GM19238 (cell line): ENCODE results near the gene SRGAP2B.
"Not testable (repeated sequence)": the region's sequence is repeated elsewhere in the genome, so short reads cannot be mapped to it uniquely, and the experiment has no call there.

ENCODE experiments used
- DNase-seq: peaks from one replicate; pipeline ENCODE4 v3.0.0; 2011; ENCODE audit warnings: low spot score; ENCODE audit not compliant: insufficient read length

The SRGAP2B gene

DNA sequence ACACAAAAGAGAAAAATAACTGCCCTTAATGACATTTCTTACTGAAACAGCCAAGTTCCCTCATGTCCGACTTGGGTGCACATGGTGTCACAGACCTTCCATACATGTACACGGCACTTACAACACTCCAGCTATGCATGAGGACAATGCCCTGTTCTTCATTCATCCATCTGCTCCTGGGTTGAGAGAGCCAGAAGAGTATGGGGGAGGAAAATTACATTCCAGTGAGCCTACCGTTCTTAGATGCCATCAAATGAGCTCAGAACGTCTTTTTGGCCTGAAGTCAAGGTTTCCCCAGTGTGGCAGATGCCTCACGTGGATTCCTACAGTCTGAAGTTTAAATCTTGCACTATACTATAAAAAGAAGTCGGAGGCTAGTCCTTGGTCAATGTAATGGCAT is 194.3 kb downstream of the SRGAP2B start:
- DNase-seq: not testable (repeated sequence)

DNA sequence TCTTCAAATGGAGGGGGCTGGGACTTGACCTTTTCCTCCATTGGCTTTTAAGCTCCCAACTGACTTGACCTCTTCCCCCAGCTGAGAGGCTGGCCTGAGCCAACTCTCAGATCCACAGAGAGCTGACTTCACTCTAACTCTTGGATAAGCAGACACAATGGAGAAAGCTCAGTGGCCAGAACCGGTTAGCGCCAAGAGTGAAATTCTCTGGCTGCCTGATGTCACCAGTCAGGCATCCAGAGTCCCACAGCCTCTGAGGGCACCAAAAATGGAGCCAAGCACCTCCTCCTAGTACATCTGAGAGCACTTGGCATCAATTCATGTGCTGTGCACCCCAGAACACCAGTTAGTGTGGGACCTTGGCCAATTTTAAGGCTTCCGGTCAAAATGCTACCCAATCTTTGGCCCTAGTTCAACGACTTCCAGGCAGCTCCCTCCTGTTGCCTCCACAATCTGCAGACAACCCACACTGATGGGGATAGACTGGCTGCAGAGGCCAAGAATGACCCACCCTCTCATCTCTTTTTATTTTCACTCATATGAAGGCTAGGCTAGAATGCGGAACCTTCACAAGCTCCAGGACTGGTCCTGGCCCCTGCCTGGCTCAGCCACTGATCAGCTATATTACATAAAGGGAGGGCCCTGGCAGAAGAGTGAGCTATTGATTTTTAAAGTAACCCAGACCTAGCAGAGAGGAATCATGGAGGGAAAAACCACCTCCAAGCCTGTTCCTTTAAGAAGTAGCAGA is 200.5 kb downstream of the SRGAP2B start:
- not testable (repeated sequence) for DNase-seq

DNA sequence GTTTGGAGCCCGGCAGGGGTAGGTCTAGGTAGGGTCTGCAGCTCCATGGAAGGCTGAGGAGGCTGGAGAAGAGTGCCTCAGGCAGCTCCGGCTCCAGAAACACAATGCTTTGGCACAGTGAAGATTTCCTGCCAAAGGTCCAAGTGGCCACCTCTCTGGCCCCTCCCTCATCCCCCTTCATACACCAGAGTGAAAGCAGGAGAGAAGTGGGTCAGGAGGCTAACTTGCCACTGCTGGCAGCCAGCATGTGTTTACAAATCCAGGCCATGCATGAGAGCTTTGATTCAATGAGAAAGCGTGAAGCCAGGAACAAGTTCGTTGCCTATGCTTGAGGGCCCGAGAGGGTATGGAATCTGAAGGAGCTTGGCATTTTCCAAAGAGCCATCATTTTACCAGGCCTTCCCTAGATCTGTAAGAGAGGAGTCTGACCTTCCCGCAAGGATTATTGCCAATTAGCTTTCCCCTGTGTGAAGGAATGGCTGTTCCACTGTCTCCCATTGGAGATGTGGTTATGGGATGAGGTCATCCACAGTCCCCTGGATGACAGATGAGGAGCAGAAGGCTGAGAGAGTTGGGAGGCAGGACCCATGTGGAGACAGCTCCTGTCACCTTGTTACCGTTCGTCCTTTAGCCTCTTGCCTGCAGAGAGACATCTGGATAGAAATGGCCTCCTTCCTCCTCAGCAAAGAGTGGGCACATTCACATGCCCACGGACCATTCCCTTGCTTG is 201.3 kb downstream of the SRGAP2B start:
- not testable (repeated sequence) for DNase-seq

DNA sequence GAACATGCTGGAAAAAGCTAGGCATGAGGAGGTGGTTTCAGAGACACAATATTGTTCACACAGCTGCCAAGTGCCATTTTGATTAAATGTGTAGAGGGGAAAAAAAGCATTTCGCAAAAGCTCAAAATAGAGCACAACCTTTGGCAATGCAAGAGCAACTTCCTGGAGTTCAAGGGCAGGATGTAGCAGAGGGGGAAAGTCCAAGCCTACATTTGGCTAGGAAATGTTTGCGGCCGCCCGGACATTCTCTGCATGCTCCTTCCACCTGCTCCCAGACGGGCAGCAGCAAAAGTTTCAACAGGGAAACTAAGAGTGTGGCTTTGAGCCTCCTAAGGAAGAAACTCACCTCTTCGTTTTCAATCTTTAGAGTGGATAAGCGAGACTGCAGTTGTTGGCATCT is 202.1 kb downstream of the SRGAP2B start:
- DNase-seq: not testable (repeated sequence)

DNA sequence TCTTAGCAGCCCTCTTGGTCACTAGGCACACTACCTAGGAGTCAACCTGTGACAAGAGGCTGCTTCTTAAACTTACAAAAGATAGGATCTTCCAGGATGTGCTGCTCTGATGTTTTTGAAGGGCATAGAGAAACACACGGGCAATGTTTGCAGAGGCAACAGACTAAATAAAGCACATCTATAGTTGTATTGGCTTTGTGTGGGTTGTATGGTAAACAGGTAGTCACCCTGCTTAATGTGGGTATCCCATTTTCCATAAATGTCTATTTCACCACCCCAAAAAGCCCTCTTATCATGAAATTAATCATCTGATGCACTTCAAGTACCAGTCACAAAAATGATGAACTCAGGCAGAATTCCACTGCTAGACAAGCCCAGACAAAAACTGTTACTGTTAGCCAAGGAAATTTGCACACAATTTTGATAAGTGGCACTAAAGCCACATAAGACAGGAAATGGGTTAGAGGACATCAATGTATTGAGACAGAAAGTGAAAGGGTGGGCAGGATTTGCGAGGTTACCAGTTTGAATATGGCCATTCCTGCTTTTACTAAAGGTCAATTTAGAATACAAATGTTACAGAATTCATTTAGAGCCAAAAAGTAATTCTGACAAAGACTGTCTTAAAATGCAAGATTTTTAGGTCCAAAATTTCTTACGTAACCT is 205.5 kb downstream of the SRGAP2B start:
- DNase-seq: not testable (repeated sequence)

DNA sequence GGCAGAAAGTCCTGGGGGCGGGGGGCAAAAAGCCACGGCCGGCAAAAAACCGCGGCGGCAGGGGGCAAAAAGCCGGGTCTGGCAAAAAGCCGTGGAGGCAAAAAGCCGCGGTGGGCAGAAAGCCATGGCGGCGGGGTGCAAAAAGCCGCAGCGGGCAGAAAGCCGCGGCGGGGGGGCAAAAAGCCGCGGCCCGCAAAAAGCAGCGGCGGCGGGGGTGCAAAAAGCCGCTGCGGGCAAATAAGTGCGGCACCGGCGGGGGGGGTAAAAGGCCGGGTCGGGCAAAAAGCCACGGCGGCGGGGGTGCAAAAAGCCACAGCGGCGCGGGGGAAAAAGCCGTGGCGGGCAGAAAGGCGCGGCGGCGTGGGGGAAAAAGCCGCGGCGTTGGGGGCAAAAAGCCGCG is 212.1 kb downstream of the SRGAP2B start:
- not testable (repeated sequence) for DNase-seq

DNA sequence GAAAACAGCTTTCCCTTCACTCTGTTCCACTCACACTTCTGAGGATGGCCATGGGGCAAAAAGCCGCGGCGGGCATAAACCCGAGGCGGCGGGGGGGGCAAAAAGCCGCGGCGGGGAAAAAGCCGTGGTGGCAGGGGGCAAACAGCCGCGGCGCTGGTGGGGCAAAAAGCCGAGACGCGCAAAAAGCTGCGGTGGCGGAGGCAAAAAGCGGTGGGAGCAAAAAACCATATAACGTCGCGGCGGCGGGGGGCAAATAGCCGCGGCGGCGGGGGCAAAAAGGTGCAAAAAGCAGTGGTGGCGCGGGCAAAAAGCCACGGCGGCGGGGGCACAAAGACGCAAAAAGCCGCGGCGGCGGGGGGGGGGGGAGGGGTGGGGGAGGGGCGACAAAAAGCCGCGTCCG is 212.8 kb downstream of the SRGAP2B start:
- not testable (repeated sequence) for DNase-seq

DNA sequence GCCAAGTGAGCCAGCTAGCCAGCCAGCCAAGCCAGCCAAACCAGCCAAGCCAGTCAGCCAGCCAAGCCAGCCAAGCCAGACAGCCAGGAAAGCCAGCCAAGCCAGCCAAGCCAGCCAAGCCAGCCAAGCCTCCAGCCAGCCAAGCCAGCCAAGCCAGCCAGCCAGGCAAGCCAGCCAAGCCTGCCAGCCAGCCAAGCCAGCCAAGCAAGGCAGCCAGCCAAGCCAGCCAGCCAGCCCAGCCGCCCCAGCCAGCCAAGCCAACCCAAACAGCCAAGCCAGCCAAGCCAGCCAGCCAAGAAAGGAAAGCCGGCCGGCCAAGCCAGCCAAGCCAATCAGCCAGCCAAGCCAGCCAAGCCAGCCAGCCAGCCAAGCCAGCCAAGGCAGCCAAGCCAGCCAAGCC is 236.5 kb downstream of the SRGAP2B start:
- DNase-seq: not testable (repeated sequence)
